CD4-positive, alpha-beta T cell treated with Interleukin-15 for 1 hour (primary cell): ENCODE measurements around the gene TTC6.

Experiments
- DNase-seq: peaks from one replicate; pipeline ENCODE4 v3.0.0-alpha.2; 2020

Gene TTC6

GRCh38 chr14:37598747-37599506 is 3.5 kb downstream of the TTC6 start:
- no peak for DNase-seq

GRCh38 chr14:37599507-37600368 is 4.3 kb downstream of the TTC6 start:
- no peak for DNase-seq

- DNase-seq, result no peak
Measured at GRCh38 chr14:37600880-37601741, 5.7 kb downstream of the TTC6 start.

GRCh38 chr14:37601865-37602264 is 6.4 kb downstream of the TTC6 start:
- no peak for DNase-seq

GRCh38 chr14:37602605-37603453 is 7.4 kb downstream of the TTC6 start:
- DNase-seq, result no peak

- DNase-seq, result no peak
Measured at GRCh38 chr14:37603688-37604251, 8.3 kb downstream of the TTC6 start.

GRCh38 chr14:37606678-37607077 is 11.2 kb downstream of the TTC6 start:
- DNase-seq, result no peak

- DNase-seq, result no peak
Measured at GRCh38 chr14:37608649-37609048, 13.2 kb downstream of the TTC6 start.

- no peak for DNase-seq
Measured at GRCh38 chr14:37610945-37611523, 15.6 kb downstream of the TTC6 start.

GRCh38 chr14:37615582-37616289 is 20.3 kb downstream of the TTC6 start:
- no peak for DNase-seq

- DNase-seq, result no peak
Measured at GRCh38 chr14:37616853-37617252, 21.4 kb downstream of the TTC6 start.

GRCh38 chr14:37617864-37618365 is 22.5 kb downstream of the TTC6 start:
- DNase-seq, result no peak

- no peak for DNase-seq
Measured at GRCh38 chr14:37618498-37619028, 23.1 kb downstream of the TTC6 start.

- DNase-seq, result no peak
Measured at GRCh38 chr14:37620856-37621255, 25.4 kb downstream of the TTC6 start.

- no peak for DNase-seq
Measured at GRCh38 chr14:37622231-37622923, 26.9 kb downstream of the TTC6 start.

GRCh38 chr14:37623426-37623951 is 28.1 kb downstream of the TTC6 start:
- no peak for DNase-seq

- no peak for DNase-seq
Measured at GRCh38 chr14:37623971-37624370, 28.5 kb downstream of the TTC6 start.

GRCh38 chr14:37625597-37626595 is 30.5 kb downstream of the TTC6 start:
- DNase-seq, result no peak
